ENCODE data around the gene DMD. TPM values are rescaled to one million over a fixed set of nuclear protein-coding genes. Genes with fewer than 3 reads are reported as not detected.

Gene DMD
- total RNA-seq, 1 experiment from 2014 or later, result 2.2 TPM

DNA sequence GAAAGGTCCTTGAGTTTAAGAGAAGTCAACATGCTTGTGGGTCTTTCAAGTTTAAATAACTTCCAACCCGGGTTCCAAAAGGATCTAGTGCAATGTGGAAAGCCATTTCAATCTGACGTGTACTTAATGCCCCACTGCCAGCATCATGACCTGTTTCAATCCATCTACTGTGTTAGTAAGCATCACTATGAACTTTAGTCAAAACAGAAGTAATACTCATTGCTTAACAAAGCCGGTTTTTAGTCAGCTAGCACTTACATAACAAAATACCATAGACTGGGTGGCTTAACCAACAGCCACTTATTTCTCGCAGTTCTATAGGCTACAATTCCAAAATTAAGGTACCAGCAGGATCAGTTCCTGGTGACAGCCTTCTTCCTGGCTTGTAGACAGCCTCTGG is 677.5 kb downstream of the DMD start:
- BruUV-seq (replicated peaks), result no TSS peak
- intact Hi-C loops (cut with micrococcal nuclease; ENCODE audit: unreplicated experiment), result loop anchor here (5.0 kb wide), 1 partner anchor 803 kb away; no protein-coding TSS in a partner anchor
- Histone ChIP-seq H3K9me3 (ENCODE audit: control insufficient read depth, insufficient read depth, low read depth, low read length) (no peaks in the 10 kb centered on the region), H3K4me1 (ENCODE audit: control insufficient read depth, insufficient read depth, low read length) (no peaks in the 10 kb centered on the region), H3K4me3 (ENCODE audit: low read depth in 2 of 2, low read length in 2 of 2) (no peak overlapping the region), H3K27me3 (ENCODE audit: control insufficient read depth, insufficient read depth, low read length) (no peaks in the 10 kb centered on the region), H3K36me3 (ENCODE audit: control insufficient read depth, insufficient read depth, low read length) (no peaks in the 10 kb centered on the region), H3K27ac (ENCODE audit: low read length) (no peak overlapping the region)
- in situ Hi-C loops (cut with HindIII; ENCODE audit: low pct_unique_long_range_greater_than_20kb, low sequenced_read_pairs), result no loop called here
- ChIA-PET CTCF (no interaction called here), POLR2A (no interaction called here)
- ATAC-seq (no peak), DNase-seq (ENCODE audit: low read depth, low spot score) (no peak)
- TF ChIP-seq, protein P1, sequence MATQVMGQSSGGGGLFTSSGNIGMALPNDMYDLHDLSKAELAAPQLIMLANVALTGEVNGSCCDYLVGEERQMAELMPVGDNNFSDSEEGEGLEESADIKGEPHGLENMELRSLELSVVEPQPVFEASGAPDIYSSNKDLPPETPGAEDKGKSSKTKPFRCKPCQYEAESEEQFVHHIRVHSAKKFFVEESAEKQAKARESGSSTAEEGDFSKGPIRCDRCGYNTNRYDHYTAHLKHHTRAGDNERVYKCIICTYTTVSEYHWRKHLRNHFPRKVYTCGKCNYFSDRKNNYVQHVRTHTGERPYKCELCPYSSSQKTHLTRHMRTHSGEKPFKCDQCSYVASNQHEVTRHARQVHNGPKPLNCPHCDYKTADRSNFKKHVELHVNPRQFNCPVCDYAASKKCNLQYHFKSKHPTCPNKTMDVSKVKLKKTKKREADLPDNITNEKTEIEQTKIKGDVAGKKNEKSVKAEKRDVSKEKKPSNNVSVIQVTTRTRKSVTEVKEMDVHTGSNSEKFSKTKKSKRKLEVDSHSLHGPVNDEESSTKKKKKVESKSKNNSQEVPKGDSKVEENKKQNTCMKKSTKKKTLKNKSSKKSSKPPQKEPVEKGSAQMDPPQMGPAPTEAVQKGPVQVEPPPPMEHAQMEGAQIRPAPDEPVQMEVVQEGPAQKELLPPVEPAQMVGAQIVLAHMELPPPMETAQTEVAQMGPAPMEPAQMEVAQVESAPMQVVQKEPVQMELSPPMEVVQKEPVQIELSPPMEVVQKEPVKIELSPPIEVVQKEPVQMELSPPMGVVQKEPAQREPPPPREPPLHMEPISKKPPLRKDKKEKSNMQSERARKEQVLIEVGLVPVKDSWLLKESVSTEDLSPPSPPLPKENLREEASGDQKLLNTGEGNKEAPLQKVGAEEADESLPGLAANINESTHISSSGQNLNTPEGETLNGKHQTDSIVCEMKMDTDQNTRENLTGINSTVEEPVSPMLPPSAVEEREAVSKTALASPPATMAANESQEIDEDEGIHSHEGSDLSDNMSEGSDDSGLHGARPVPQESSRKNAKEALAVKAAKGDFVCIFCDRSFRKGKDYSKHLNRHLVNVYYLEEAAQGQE (IDR thresholded peaks at IDR 0.05; ENCODE audit: insufficient read depth in 1 of 2, low read depth in 2 of 2, low read length in 1 of 2), result no peak
- TF ChIP-seq POLR2AphosphoS5 (IDR thresholded peaks at IDR 0.05; ENCODE audit: low read depth, low read length), result no peak
- no peak for TF ChIP-seq TCF7L2 (IDR thresholded peaks at IDR 0.05; ENCODE audit: low read depth, low read length)
- TF ChIP-seq, protein P2, sequence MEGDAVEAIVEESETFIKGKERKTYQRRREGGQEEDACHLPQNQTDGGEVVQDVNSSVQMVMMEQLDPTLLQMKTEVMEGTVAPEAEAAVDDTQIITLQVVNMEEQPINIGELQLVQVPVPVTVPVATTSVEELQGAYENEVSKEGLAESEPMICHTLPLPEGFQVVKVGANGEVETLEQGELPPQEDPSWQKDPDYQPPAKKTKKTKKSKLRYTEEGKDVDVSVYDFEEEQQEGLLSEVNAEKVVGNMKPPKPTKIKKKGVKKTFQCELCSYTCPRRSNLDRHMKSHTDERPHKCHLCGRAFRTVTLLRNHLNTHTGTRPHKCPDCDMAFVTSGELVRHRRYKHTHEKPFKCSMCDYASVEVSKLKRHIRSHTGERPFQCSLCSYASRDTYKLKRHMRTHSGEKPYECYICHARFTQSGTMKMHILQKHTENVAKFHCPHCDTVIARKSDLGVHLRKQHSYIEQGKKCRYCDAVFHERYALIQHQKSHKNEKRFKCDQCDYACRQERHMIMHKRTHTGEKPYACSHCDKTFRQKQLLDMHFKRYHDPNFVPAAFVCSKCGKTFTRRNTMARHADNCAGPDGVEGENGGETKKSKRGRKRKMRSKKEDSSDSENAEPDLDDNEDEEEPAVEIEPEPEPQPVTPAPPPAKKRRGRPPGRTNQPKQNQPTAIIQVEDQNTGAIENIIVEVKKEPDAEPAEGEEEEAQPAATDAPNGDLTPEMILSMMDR (IDR thresholded peaks at IDR 0.05), result no peak
- no peak for TF ChIP-seq SIN3A (IDR thresholded peaks at IDR 0.05; ENCODE audit: borderline replicate concordance, insufficient read depth, low read depth, low read length)

DNA sequence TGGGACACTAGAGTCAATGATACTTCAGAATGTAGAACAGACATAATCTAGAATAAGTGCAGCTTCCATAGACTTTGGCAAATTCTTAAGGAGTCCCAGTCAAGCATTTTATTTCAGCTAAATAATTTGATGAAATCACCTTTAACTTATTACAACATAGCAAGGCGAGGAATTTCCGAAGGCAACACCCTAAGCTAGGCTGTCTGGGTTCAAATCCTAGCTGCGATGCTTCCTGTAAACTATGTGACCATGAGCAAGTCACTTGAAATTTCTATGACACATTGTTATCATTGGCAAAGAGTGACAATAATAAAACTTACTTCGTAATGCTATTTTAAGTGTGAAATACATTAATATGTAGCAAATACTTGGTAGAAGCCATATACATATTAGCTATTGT is 679.1 kb downstream of the DMD start:
- in situ Hi-C loops (cut with HindIII; ENCODE audit: low pct_unique_long_range_greater_than_20kb, low sequenced_read_pairs) (no loop called here), intact Hi-C loops (cut with micrococcal nuclease; ENCODE audit: unreplicated experiment) (loop anchor here (5.0 kb wide), 1 partner anchor 805 kb away; no protein-coding TSS in a partner anchor)
- no peaks in the 10 kb centered on the region for H3K27me3 ChIP-seq (ENCODE audit: control insufficient read depth, insufficient read depth, low read length)
- DNase-seq (ENCODE audit: low read depth, low spot score) (no peak), ATAC-seq (no peak)
- no peaks in the 10 kb centered on the region for H3K4me1 ChIP-seq (ENCODE audit: control insufficient read depth, insufficient read depth, low read length)
- TF ChIP-seq, protein P1 (IDR thresholded peaks at IDR 0.05; ENCODE audit: insufficient read depth in 1 of 2, low read depth in 2 of 2, low read length in 1 of 2), result no peak
- TF ChIP-seq TCF7L2 (IDR thresholded peaks at IDR 0.05; ENCODE audit: low read depth, low read length), result no peak
- TF ChIP-seq POLR2AphosphoS5 (IDR thresholded peaks at IDR 0.05; ENCODE audit: low read depth, low read length), result no peak
- no peak for TF ChIP-seq SIN3A (IDR thresholded peaks at IDR 0.05; ENCODE audit: borderline replicate concordance, insufficient read depth, low read depth, low read length)
- TF ChIP-seq, protein P2 (IDR thresholded peaks at IDR 0.05), result no peak
- no peak overlapping the region for H3K4me3 ChIP-seq (ENCODE audit: low read depth in 2 of 2, low read length in 2 of 2)
- no TSS peak for BruUV-seq (replicated peaks)
- POLR2A ChIA-PET, result no interaction called here
- no peak overlapping the region for H3K27ac ChIP-seq (ENCODE audit: low read length)
- H3K9me3 ChIP-seq (ENCODE audit: control insufficient read depth, insufficient read depth, low read depth, low read length), result no peaks in the 10 kb centered on the region
- no peaks in the 10 kb centered on the region for H3K36me3 ChIP-seq (ENCODE audit: control insufficient read depth, insufficient read depth, low read length)
- CTCF ChIA-PET, result no interaction called here

All from Panc1 (cell line).